HepG2 (cell line): Measurements from ENCODE around the gene PPAN. TPM values are rescaled to one million over a fixed set of nuclear protein-coding genes. Genes with fewer than 3 reads are reported as not detected.

Source experiments
- ATAC-seq: fragments of 200-7000 bp; cut with Tn5 transposase; 3 replicates; pipeline ENCODE4 v1.9.1; 2020; ENCODE audit warnings: mild to moderate bottlenecking, moderate library complexity
- BruUV-seq: library from RNA; stranded (reverse); fragments of 400-500 nt; replicated peaks from 2 replicates; lab custom pipeline; 2021; lab: Mats Ljungman, UMichigan
- CTCF ChIA-PET: fragments of 300-600 bp; formaldehyde crosslinking; extraction: SDS; loops from one replicate; lab custom pipeline; 2021; ENCODE audit warnings: low total read pairs, inconsistent platforms, low intra/inter-chr PET ratio; lab: Yijun Ruan, JAX
- POLR2A ChIA-PET: fragments of 350-600 bp; sonication (Branson Sonifier 250); formaldehyde crosslinking; loops from one replicate; lab custom pipeline; 2020; ENCODE audit warnings: antibody characterized with exemption, inconsistent platforms; lab: Yijun Ruan, JAX
- DNase-seq: peaks from one replicate; pipeline ENCODE4 v3.0.0-alpha.2; 2015; ENCODE audit warnings: low spot score
- FAIRE-seq: peaks from 3 replicates; lab custom pipeline; 2011; peaks lifted over from hg19 to GRCh38; lab: Jason Lieb, UNC
- H2AFZ ChIP-seq: one replicate; pipeline ENCODE4 v1.6.1; 2011; ENCODE audit warnings: low read length, inconsistent platforms
- H3K27ac ChIP-seq: fragments of 300-600 bp; 3 replicates; pipeline ENCODE4 v1.8.0; 2011; ENCODE audit warnings: mixed run types, mild to moderate bottlenecking, mixed read lengths, low read length, inconsistent platforms; ENCODE audit not compliant: insufficient read depth; ENCODE audit errors: extremely low read length
- H3K27me3 ChIP-seq, 2 experiments: fragments of 200-600 bp in 1 of 2; 2 replicates in 1 of 2; 3 replicates in 1 of 2; pipeline versions ENCODE4 v1.6.0 to v1.8.0; 2011; ENCODE audit warnings: low read length in 2 of 2, mild to moderate bottlenecking in 2 of 2, moderate library complexity in 2 of 2, inconsistent platforms in 1 of 2; ENCODE audit not compliant: insufficient read depth in 2 of 2, control insufficient read depth in 1 of 2
- H3K36me3 ChIP-seq, 2 experiments: fragments of 200-600 bp in 1 of 2; replicated peaks in 1 of 2; 2 replicates in 1 of 2; 3 replicates in 1 of 2; pipeline versions ENCODE4 v1.5.1 to v1.8.0; 2011; ENCODE audit warnings: low read length in 2 of 2, inconsistent platforms in 1 of 2; ENCODE audit not compliant: insufficient read depth in 2 of 2, control insufficient read depth in 1 of 2
- H3K4me1 ChIP-seq: 2 replicates; pipeline ENCODE4 v1.5.1; 2012; ENCODE audit warnings: low read length, inconsistent platforms; ENCODE audit not compliant: insufficient read depth
- H3K4me2 ChIP-seq: 2 replicates; pipeline ENCODE4 v1.6.0; 2011; ENCODE audit warnings: low read depth, low read length, inconsistent platforms
- H3K4me3 ChIP-seq, 3 experiments: fragments of 200-600 bp in 1 of 3; sonication (generic), shearing (Covaris generic) in 1 of 3; replicated peaks in 1 of 3; 2 replicates each; pipeline ENCODE4 v1.5.1; 2011 to 2016; ENCODE audit warnings: low read length in 3 of 3, inconsistent platforms in 2 of 3, low read depth in 2 of 3, mild to moderate bottlenecking in 2 of 3, control low read depth in 1 of 3, mixed read lengths in 1 of 3; ENCODE audit not compliant: insufficient read depth in 1 of 3
- H3K79me2 ChIP-seq: one replicate; pipeline ENCODE4 v1.6.1; 2011; ENCODE audit warnings: low read length, inconsistent platforms; ENCODE audit not compliant: insufficient read depth
- H3K9ac ChIP-seq: 2 replicates; pipeline ENCODE4 v1.6.0; 2011; ENCODE audit warnings: mild to moderate bottlenecking, low read depth, low read length, inconsistent platforms; ENCODE audit not compliant: insufficient read depth
- H3K9me3 ChIP-seq: 2 replicates; pipeline ENCODE4 v1.5.1; 2012; ENCODE audit warnings: mild to moderate bottlenecking, low read length
- H4K20me1 ChIP-seq: 2 replicates; pipeline ENCODE4 v1.6.0; 2011; ENCODE audit warnings: inconsistent platforms, mild to moderate bottlenecking, low read length, moderate library complexity; ENCODE audit not compliant: insufficient read depth
- HNRNPLL ChIP-seq: fragments of 200-400 bp; formaldehyde crosslinking; IDR thresholded peaks from 2 replicates; pipeline ENCODE4 v1.6.1; 2017; ENCODE audit warnings: mild to moderate bottlenecking, low read depth, low read length; ENCODE audit not compliant: poor library complexity, severe bottlenecking
- MLXIP ChIP-seq: sonication (generic); formaldehyde crosslinking; IDR thresholded peaks from 2 replicates; pipeline ENCODE4 v1.9.0; 2021; ENCODE audit warnings: missing genetic modification reagents, borderline replicate concordance
- NR2F6 ChIP-seq, 2 experiments: IDR thresholded peaks; 2 replicates each; pipeline ENCODE4 v1.6.1; 2016; ENCODE audit warnings: antibody characterized with exemption in 1 of 2, mild to moderate bottlenecking in 1 of 2
- PAWR ChIP-seq: sonication (generic); formaldehyde crosslinking; IDR thresholded peaks from 2 replicates; pipeline ENCODE4 v1.4.0; 2020; ENCODE audit warnings: missing genetic modification reagents, mild to moderate bottlenecking, borderline replicate concordance
- RFXAP ChIP-seq: sonication (generic); formaldehyde crosslinking; IDR thresholded peaks from 2 replicates; pipeline ENCODE4 v1.4.0; 2020; ENCODE audit warnings: missing genetic modification reagents, borderline replicate concordance
- ZFP82 ChIP-seq: sonication (generic); formaldehyde crosslinking; IDR thresholded peaks from 2 replicates; pipeline ENCODE4 v1.5.1; 2020; ENCODE audit warnings: mild to moderate bottlenecking, missing genetic modification reagents, borderline replicate concordance
- ZNF138 ChIP-seq: sonication (generic); formaldehyde crosslinking; IDR thresholded peaks from 2 replicates; pipeline ENCODE4 v1.5.0; 2020; ENCODE audit warnings: mild to moderate bottlenecking, low read depth, missing genetic modification reagents
- ZNF3 ChIP-seq: IDR thresholded peaks from 2 replicates; pipeline ENCODE4 v1.7.0; 2017; ENCODE audit warnings: inconsistent platforms
- ZNF414 ChIP-seq: sonication (generic); formaldehyde crosslinking; IDR thresholded peaks from 2 replicates; pipeline ENCODE4 v1.5.0; 2020; ENCODE audit warnings: missing genetic modification reagents
- ZNF883 ChIP-seq: sonication (generic); formaldehyde crosslinking; IDR thresholded peaks from 2 replicates; pipeline ENCODE4 v1.5.1; 2020; ENCODE audit warnings: mild to moderate bottlenecking, missing genetic modification reagents; ENCODE audit errors: not compliant biosample characterization
- ZSCAN30 ChIP-seq: sonication (generic); formaldehyde crosslinking; IDR thresholded peaks from 2 replicates; pipeline ENCODE4 v1.5.0; 2020; ENCODE audit warnings: mild to moderate bottlenecking, missing genetic modification reagents
- WGBS: methylation state at CpG from one replicate; pipeline ENCODE4 v1.1.6; 2017; ENCODE audit warnings: low lambda C conversion rate; 5-methylcytosine and 5-hydroxymethylcytosine counted together
- in situ Hi-C: cut with HindIII; loops from 2 replicates; pipeline ENCODE4 v1.10.0; 2017; ENCODE audit warnings: low pct_unique_long_range_greater_than_20kb; ENCODE audit not compliant: extremely low pct_ligation_motif_present
- intact Hi-C: fragments of 100-400 bp; cut with micrococcal nuclease; formaldehyde crosslinking; loops from one replicate; pipeline ENCODE4 v1.10.0; 2022; ENCODE audit not compliant: unreplicated experiment
- polyA plus RNA-seq, 8 experiments: library from polyadenylated mRNA; depleted of rRNA in 3 of 8; stranded (reverse) in 7 of 8; unstranded in 1 of 8; fragments of >200 nt; fragmentation: Illumina TruSeq in 4 of 8; extraction: Trizol in 4 of 8; gene quantifications; 2 replicates each; pipeline versions ENCODE4 v1.2.1 to v1.2.3, GENCODE V29; 2011 to 2016; ENCODE audit warnings: low read depth in 4 of 8, missing spikeins in 1 of 8, mixed read lengths in 1 of 8; ENCODE audit not compliant: insufficient read depth in 1 of 8
- total RNA-seq, 5 experiments: library from RNA; depleted of rRNA; stranded (reverse); fragments of >200 nt; fragmentation: Illumina TruSeq; extraction: Trizol; gene quantifications; 2 replicates each; pipeline ENCODE4 v1.2.3, GENCODE V29; 2016; ENCODE audit warnings: low read depth in 1 of 5
- TF ChIP-seq, protein P1 (sequence below): sonication (generic); formaldehyde crosslinking; IDR thresholded peaks from 2 replicates; pipeline ENCODE4 v1.8.0; 2023; ENCODE audit warnings: mild to moderate bottlenecking, missing genetic modification reagents
- TF ChIP-seq, protein P2 (sequence below): sonication (generic); formaldehyde crosslinking; IDR thresholded peaks from 2 replicates; pipeline ENCODE4 v1.4.0; 2020; ENCODE audit warnings: missing genetic modification reagents, mild to moderate bottlenecking, borderline replicate concordance

The PPAN gene
- total and polyA plus RNA-seq, 2 of the 13 experiments (the other 11 are each of a cell fraction or from before 2014, with no cell fraction given), result 36.2 to 41.9 TPM

DNA sequence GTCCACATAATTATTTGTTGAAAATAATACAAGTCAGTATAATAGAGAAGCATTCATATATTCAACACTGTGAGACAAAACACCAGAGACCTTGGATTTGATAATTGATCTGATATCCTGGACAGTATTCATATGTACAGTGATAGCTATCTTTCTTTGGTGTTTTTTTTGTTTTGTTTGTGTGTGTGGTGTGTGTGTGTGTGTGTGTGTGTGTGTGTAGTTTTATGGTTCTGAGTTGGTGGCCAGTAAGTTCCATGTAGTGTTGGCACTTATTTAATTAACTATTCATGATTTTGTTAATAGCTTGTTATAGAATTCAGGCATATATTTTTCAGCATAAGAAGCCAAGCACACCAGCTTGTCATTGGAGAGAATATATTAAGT lies 2.0 kb upstream of the PPAN start (continued):
- TF ChIP-seq ZSCAN30, result no peak
- no peak for TF ChIP-seq NR2F6 (IDR thresholded peaks at IDR 0.05)
- no peak for TF ChIP-seq NR2F6 (CRISPR knock-in tag; IDR thresholded peaks at IDR 0.05)
- TF ChIP-seq ZNF3, result no peak

DNA sequence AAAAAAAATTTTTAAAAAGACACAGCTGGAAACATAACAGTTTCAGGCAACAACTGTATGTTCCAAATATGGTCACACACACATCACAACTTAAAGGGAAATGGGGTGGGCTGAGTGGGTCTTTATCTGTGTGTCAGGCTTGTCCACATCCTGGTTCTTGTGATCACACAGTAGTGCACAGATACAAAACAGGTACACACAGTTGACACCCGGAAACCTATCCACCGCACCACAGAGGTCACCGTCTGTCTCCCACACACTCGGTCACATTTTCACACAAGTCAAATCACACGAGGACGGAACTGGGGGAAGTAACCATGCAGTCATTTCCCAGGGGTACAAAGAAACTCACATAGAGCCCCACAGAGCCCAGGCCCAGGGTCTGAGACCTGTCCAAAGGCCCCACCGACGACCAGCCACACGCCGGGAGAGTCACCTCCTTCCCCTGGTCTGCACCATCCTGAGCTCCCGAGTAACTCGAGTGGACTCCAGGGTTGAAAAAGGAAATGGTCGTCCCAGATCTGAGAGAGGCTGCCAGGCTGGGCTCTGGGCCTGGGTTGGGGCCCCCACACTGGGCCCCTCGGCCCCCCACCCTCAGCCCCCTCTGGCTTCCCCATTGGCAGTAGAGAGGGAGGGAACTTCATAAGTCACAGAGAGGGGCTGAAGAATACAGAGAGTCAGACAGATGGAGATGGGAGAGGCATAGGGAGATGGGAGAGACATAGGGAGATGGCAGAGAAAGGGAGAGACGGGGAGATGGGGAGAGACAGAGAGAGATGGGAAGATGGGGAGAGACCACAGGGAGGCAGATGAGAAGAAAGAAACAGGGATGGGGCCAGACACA lies 1.3 kb upstream of the PPAN start:
- no TSS peak for BruUV-seq
- POLR2A ChIA-PET, result no interaction called here
- TF ChIP-seq ZNF414 (CRISPR knock-in tag) (no peak), HNRNPLL (no peak), RFXAP (CRISPR knock-in tag) (no peak), PAWR (CRISPR knock-in tag) (no peak), ZNF138 (CRISPR knock-in tag) (no peak), ZNF883 (CRISPR knock-in tag) (no peak), ZFP82 (CRISPR knock-in tag) (no peak), MLXIP (no peak)
- TF ChIP-seq, protein P1, sequence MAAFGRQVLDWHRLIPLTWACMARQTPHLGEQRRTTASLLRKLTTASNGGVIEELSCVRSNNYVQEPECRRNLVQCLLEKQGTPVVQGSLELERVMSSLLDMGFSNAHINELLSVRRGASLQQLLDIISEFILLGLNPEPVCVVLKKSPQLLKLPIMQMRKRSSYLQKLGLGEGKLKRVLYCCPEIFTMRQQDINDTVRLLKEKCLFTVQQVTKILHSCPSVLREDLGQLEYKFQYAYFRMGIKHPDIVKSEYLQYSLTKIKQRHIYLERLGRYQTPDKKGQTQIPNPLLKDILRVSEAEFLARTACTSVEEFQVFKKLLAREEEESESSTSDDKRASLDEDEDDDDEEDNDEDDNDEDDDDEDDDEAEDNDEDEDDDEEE (CRISPR knock-in tag), result no peak
- TF ChIP-seq, protein P2, sequence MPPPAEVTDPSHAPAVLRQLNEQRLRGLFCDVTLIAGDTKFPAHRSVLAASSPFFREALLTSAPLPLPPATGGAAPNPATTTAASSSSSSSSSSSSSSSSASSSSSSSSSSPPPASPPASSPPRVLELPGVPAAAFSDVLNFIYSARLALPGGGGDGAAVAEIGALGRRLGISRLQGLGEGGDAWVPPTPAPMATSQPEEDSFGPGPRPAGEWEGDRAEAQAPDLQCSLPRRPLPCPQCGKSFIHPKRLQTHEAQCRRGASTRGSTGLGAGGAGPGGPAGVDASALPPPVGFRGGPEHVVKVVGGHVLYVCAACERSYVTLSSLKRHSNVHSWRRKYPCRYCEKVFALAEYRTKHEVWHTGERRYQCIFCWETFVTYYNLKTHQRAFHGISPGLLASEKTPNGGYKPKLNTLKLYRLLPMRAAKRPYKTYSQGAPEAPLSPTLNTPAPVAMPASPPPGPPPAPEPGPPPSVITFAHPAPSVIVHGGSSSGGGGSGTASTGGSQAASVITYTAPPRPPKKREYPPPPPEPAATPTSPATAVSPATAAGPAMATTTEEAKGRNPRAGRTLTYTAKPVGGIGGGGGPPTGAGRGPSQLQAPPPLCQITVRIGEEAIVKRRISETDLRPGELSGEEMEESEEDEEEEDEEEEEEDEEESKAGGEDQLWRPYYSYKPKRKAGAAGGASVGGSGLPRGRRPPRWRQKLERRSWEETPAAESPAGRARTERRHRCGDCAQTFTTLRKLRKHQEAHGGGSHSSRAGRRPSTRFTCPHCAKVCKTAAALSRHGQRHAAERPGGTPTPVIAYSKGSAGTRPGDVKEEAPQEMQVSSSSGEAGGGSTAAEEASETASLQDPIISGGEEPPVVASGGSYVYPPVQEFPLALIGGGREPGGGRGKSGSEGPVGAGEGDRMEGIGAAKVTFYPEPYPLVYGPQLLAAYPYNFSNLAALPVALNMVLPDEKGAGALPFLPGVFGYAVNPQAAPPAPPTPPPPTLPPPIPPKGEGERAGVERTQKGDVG (CRISPR knock-in tag), result no peak

More for the DNA sequence above, 1.3 kb upstream of the PPAN start:
- no peaks in the 10 kb centered on the region for H3K9me3 ChIP-seq
- DNase-seq, result no peak
- H3K4me3 ChIP-seq, result no peak overlapping the region; a peak in 1 of 6 replicates
- peaks cover 12 to 25% of the 10 kb centered on the region in 2 experiments for H3K36me3 ChIP-seq
- 21% methylated on average over 10 of the region's 15 CpGs for WGBS
- no peaks in the 10 kb centered on the region for H4K20me1 ChIP-seq
- H3K27me3 ChIP-seq, result no peaks in the 10 kb centered on the region; a peak in 1 of 5 replicates
- H3K4me1 ChIP-seq, result peaks cover 49% of the 10 kb centered on the region
- peak overlapping the region; percentile 2; the same call in 1 of the 2 replicates for H3K9ac ChIP-seq
- no peak for FAIRE-seq
- CTCF ChIA-PET, result no interaction called here
- H3K4me2 ChIP-seq, result peak overlapping the region; percentile 25; the same call in 1 of the 2 replicates
- no peak overlapping the region for H3K27ac ChIP-seq
- peaks cover 19% of the 10 kb centered on the region for H3K79me2 ChIP-seq
- in situ Hi-C loops, result no loop called here
- peak overlapping the region; percentile 37 for H2AFZ ChIP-seq
- ATAC-seq, result no peak
- intact Hi-C loops, result no loop called here
